HG02571 (cell line): ENCODE measurements around the gene PGAM5.
"Not testable (repeated sequence)": the region's sequence is repeated elsewhere in the genome, so short reads cannot be mapped to it uniquely, and the experiment has no call there.

Experiments used
- ATAC-seq: cut with Tn5 transposase; IDR thresholded peaks from one replicate; pipeline ENCODE4 v1.9.1; 2021; ENCODE audit warnings: mild to moderate bottlenecking, moderate library complexity; ENCODE audit not compliant: unreplicated experiment

Gene PGAM5

GRCh38 chr12:132741620-132742019, 31.0 kb downstream of the PGAM5 start:
- no peak for ATAC-seq

GRCh38 chr12:132743831-132744230, 33.2 kb downstream of the PGAM5 start:
- no peak for ATAC-seq

- no peak for ATAC-seq
Measured at GRCh38 chr12:132746613-132747012, 36.0 kb downstream of the PGAM5 start.

- no peak for ATAC-seq
Measured at GRCh38 chr12:132747395-132747794, 36.8 kb downstream of the PGAM5 start.

- no peak for ATAC-seq
Measured at GRCh38 chr12:132747896-132748295, 37.3 kb downstream of the PGAM5 start.

- ATAC-seq, result no peak
Measured at GRCh38 chr12:132748319-132748718, 37.7 kb downstream of the PGAM5 start.

- not testable (repeated sequence) for ATAC-seq
Measured at GRCh38 chr12:132753670-132754069, 43.0 kb downstream of the PGAM5 start.

- ATAC-seq, result no peak
Measured at GRCh38 chr12:132754160-132754932, 43.7 kb downstream of the PGAM5 start.

GRCh38 chr12:132758825-132759224, 48.2 kb downstream of the PGAM5 start:
- ATAC-seq, result not testable (repeated sequence)

GRCh38 chr12:132759359-132759758, 48.7 kb downstream of the PGAM5 start:
- no peak for ATAC-seq

- ATAC-seq, result peak; percentile 28
Measured at GRCh38 chr12:132761032-132761920, 50.6 kb downstream of the PGAM5 start, which contains the start of gene ANKLE2. Gene ANKLE2 (minus strand): TSS chr12:132761832. CDS start chr12:132761798, 34 bp downstream.

- ATAC-seq, result peak; percentile 68
Measured at GRCh38 chr12:132761921-132762583, 51.4 kb downstream of the PGAM5 start.

GRCh38 chr12:132764231-132764630, 53.6 kb downstream of the PGAM5 start:
- no peak for ATAC-seq

GRCh38 chr12:132765361-132765760, 54.7 kb downstream of the PGAM5 start:
- no peak for ATAC-seq

- no peak for ATAC-seq
Measured at GRCh38 chr12:132766380-132767085, 55.9 kb downstream of the PGAM5 start.

GRCh38 chr12:132771126-132771838, 60.6 kb downstream of the PGAM5 start:
- ATAC-seq, result no peak
